ENCODE data around the gene NINJ2.

NINJ2 gene

GRCh38 chr12:612293-612692 is 51.0 kb downstream of the NINJ2 start:
- DNase-seq = no peak

GRCh38 chr12:611721-612120 is 51.5 kb downstream of the NINJ2 start:
- no peak for DNase-seq

GRCh38 chr12:608921-609320 is 54.3 kb downstream of the NINJ2 start:
- no peak for DNase-seq

GRCh38 chr12:608413-608812 is 54.8 kb downstream of the NINJ2 start:
- DNase-seq = no peak

- no peak for DNase-seq
These were observed 55.7 kb downstream of the NINJ2 start for GRCh38 chr12:607541-608001.

GRCh38 chr12:604956-605355 is 58.3 kb downstream of the NINJ2 start:
- no peak for DNase-seq

GRCh38 chr12:602700-603068 is 60.6 kb downstream of the NINJ2 start:
- no peak for DNase-seq

- no peak for DNase-seq
These were observed 61.1 kb downstream of the NINJ2 start for GRCh38 chr12:601976-602699.

GRCh38 chr12:599756-600155 is 63.5 kb downstream of the NINJ2 start:
- no peak for DNase-seq

- DNase-seq = no peak
These were observed 65.2 kb downstream of the NINJ2 start for GRCh38 chr12:597926-598568.

- no peak for DNase-seq
These were observed 69.6 kb downstream of the NINJ2 start for GRCh38 chr12:593396-594270.

- no peak for DNase-seq
These were observed 71.2 kb downstream of the NINJ2 start for GRCh38 chr12:592024-592505.

- no peak for DNase-seq
These were observed 71.8 kb downstream of the NINJ2 start for GRCh38 chr12:591167-592023.

GRCh38 chr12:590206-590750 is 73.0 kb downstream of the NINJ2 start:
- DNase-seq = no peak

- no peak for DNase-seq
These were observed 74.6 kb downstream of the NINJ2 start for GRCh38 chr12:588646-589045.

GRCh38 chr12:588024-588322 is 75.3 kb downstream of the NINJ2 start:
- no peak for DNase-seq

GRCh38 chr12:587132-588023 is 75.9 kb downstream of the NINJ2 start:
- no peak for DNase-seq

- DNase-seq = no peak
These were observed 76.8 kb downstream of the NINJ2 start for GRCh38 chr12:586318-587071.

GRCh38 chr12:585062-586061 is 77.9 kb downstream of the NINJ2 start:
- no peak for DNase-seq
